Neural crest cell (in vitro differentiated cells): ENCODE results near the gene OTC. TPM values are rescaled to one million over a fixed set of nuclear protein-coding genes. Genes with fewer than 3 reads are reported as not detected.

Source experiments
- DNase-seq: peaks from one replicate; pipeline ENCODE4 v3.0.0; 2021; ENCODE audit warnings: low read depth, mixed read lengths, low spot score
- H3K27ac Mint-ChIP-seq: one replicate; pipeline ENCODE4 v1.8.0; 2021; ENCODE audit warnings: mild to moderate bottlenecking, mixed read lengths; ENCODE audit not compliant: unreplicated experiment
- H3K27me3 Mint-ChIP-seq: 2 replicates; pipeline ENCODE4 v1.8.0; 2021; ENCODE audit warnings: low read depth, mild to moderate bottlenecking, mixed read lengths
- H3K36me3 Mint-ChIP-seq: 2 replicates; pipeline ENCODE4 v1.8.0; 2021; ENCODE audit warnings: low read depth, mild to moderate bottlenecking, mixed read lengths
- H3K4me1 Mint-ChIP-seq: 2 replicates; pipeline ENCODE4 v1.8.0; 2021; ENCODE audit warnings: mixed read lengths
- H3K4me3 Mint-ChIP-seq: one replicate; pipeline ENCODE4 v1.8.0; 2021; ENCODE audit warnings: mild to moderate bottlenecking, mixed read lengths
- H3K9me3 Mint-ChIP-seq: 2 replicates; pipeline ENCODE4 v1.8.0; 2021; ENCODE audit warnings: mixed read lengths
- CTCF ChIP-seq: fragments of 200-600 bp; sonication (generic); conservative IDR thresholded peaks from 2 replicates; pipeline ENCODE4 v1.5.0; 2021; ENCODE audit warnings: antibody characterized with exemption, mild to moderate bottlenecking
- total RNA-seq: library from RNA; stranded (reverse); gene quantifications from 2 replicates; pipeline ENCODE4 v1.2.1, GENCODE V29; 2021

OTC gene
- total RNA-seq, 1 donor from 2014 or later: 0.14 TPM

- no peak for TF ChIP-seq CTCF
- Mint-ChIP-seq H3K27me3 (peaks cover 3% of the 10 kb centered on the region), H3K27ac (no peak overlapping the region), H3K4me3 (no peak overlapping the region), H3K4me1 (no peaks in the 10 kb centered on the region), H3K36me3 (no peaks in the 10 kb centered on the region), H3K9me3 (peaks cover 8% of the 10 kb centered on the region)
- no peak for DNase-seq
These were observed 19.2 kb downstream of the OTC start for GRCh38 chrX:38371641-38372040.

DNA sequence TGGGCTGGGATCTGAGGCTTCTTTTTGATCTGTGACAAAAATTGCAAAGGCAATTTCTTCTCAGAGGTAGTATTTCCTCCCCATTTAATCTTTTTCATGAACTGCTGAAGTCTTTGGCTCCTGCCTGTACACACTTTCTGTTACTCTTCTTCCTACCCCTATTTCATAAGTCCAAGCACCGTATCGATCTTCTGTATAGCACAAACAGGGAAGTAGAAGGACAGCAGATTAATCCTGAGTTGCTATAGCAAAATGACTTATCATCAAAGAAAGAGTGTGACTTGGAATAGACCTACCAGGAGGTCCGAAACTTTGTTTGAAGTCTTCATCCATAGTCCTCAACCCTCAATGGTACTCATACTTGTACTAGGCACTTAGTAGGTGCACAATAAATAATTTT, 22.0 kb downstream of the OTC start:
- peaks cover 3% of the 10 kb centered on the region for H3K27me3 Mint-ChIP-seq
- no peak overlapping the region for H3K27ac Mint-ChIP-seq
- no peak for DNase-seq
- H3K4me1 Mint-ChIP-seq: no peaks in the 10 kb centered on the region
- no peak overlapping the region for H3K4me3 Mint-ChIP-seq
- peaks cover 11% of the 10 kb centered on the region for H3K9me3 Mint-ChIP-seq
- no peak for TF ChIP-seq CTCF
- H3K36me3 Mint-ChIP-seq: peaks cover 3% of the 10 kb centered on the region

DNA sequence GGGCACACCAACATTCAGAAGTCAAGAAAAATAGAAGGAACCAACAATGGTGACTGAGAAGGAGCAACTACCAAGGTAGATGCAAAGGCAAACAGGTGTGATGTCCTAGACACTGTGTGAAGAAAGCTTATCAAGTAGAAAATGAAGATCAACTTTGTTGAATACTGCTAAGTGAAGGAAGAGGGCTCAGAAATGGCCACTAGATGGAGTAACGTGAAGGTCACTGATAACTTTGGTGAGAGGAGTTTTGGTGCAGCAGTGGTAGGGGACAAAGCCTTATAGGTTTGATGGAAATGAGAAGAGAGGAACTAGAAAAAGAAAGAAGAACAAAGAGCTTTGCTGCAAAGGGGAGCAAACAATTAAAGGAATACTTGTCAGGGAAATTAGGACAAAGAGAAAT, 23.5 kb downstream of the OTC start:
- H3K36me3 Mint-ChIP-seq: peaks cover 3% of the 10 kb centered on the region
- peak; percentile 1 for DNase-seq
- no peak overlapping the region for H3K4me3 Mint-ChIP-seq
- peaks cover 5% of the 10 kb centered on the region for H3K9me3 Mint-ChIP-seq
- H3K27me3 Mint-ChIP-seq: peaks cover 3% of the 10 kb centered on the region
- H3K27ac Mint-ChIP-seq: no peak overlapping the region
- no peaks in the 10 kb centered on the region for H3K4me1 Mint-ChIP-seq
- TF ChIP-seq CTCF: peak; percentile 51

DNA sequence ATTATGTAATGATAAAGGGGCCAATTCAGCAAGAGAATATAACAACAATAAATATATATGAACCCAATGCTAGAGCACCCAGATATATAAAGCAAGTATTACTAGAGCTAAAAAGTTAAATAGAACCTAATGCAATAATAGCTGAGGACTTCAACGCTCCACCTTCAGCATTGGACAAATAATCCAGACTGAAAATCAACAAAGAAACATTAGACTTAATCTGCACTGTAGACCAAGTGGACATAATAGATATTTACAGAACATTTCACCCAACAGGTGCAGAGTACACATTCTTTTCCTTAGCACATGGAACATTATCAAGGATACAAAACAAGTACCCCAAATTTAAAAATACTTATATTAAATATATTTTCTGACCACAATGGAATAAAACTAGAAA, 24.3 kb downstream of the OTC start:
- Mint-ChIP-seq H3K9me3 (peaks cover 5% of the 10 kb centered on the region), H3K4me1 (no peaks in the 10 kb centered on the region), H3K36me3 (peaks cover 3% of the 10 kb centered on the region), H3K27me3 (peaks cover 3% of the 10 kb centered on the region), H3K27ac (no peak overlapping the region), H3K4me3 (no peak overlapping the region)
- no peak for TF ChIP-seq CTCF
- DNase-seq: no peak

GRCh38 chrX:38379088-38379487, 26.7 kb downstream of the OTC start:
- Mint-ChIP-seq H3K36me3 (peaks cover 3% of the 10 kb centered on the region), H3K4me3 (no peak overlapping the region)
- no peak for DNase-seq

More at GRCh38 chrX:38379088-38379487, 26.7 kb downstream of the OTC start:
- TF ChIP-seq CTCF: no peak
- H3K9me3 Mint-ChIP-seq: peaks cover 3% of the 10 kb centered on the region
- no peak overlapping the region for H3K27ac Mint-ChIP-seq
- H3K4me1 Mint-ChIP-seq: no peaks in the 10 kb centered on the region
- H3K27me3 Mint-ChIP-seq: no peaks in the 10 kb centered on the region
